IgD-negative memory B cell (primary cell): Measurements from ENCODE around the gene PTK7. TPM values are rescaled to one million over a fixed set of nuclear protein-coding genes. Genes with fewer than 3 reads are reported as not detected.

Experiments used
- H3K27ac Mint-ChIP-seq, 3 donors: one replicate each; pipeline ENCODE4 v1.8.0; 2020 to 2022; ENCODE audit warnings: mild to moderate bottlenecking in 3 of 3, mixed read lengths in 3 of 3, moderate library complexity in 1 of 3
- H3K27me3 Mint-ChIP-seq: one replicate; pipeline ENCODE4 v1.8.0; 2021; ENCODE audit warnings: mixed read lengths
- H3K36me3 Mint-ChIP-seq: one replicate; pipeline ENCODE4 v1.8.0; 2020; ENCODE audit warnings: mild to moderate bottlenecking, mixed read lengths
- H3K4me1 Mint-ChIP-seq, 3 donors: one replicate each; pipeline ENCODE4 v1.8.0; 2020 to 2022; ENCODE audit warnings: mixed read lengths in 3 of 3, mild to moderate bottlenecking in 1 of 3
- H3K4me3 Mint-ChIP-seq, 4 donors: one replicate each; pipeline ENCODE4 v1.8.0; 2020 to 2022; ENCODE audit warnings: mild to moderate bottlenecking in 4 of 4, mixed read lengths in 4 of 4, moderate library complexity in 3 of 4
- H3K9me3 Mint-ChIP-seq, 3 donors: one replicate each; pipeline ENCODE4 v1.8.0; 2020 to 2021; ENCODE audit warnings: mixed read lengths in 3 of 3, mild to moderate bottlenecking in 1 of 3
- polyA plus RNA-seq: library from polyadenylated mRNA; unstranded; fragments of 300-500 nt; fragmentation: Illumina TruSeq; gene quantifications from one replicate; pipeline ENCODE4 v1.2.3, GENCODE V29; 2021

Gene PTK7
- polyA plus RNA-seq, 1 donor from 2014 or later: not detected

GRCh38 chr6:43193929-43194328, 117.8 kb downstream of the PTK7 start:
- Mint-ChIP-seq H3K4me1 (peaks cover 0 to 7% (median 4%) of the 10 kb centered on the region in 3 donors), H3K27me3 (no peaks in the 10 kb centered on the region), H3K36me3 (peaks cover 11% of the 10 kb centered on the region), H3K4me3 (no peak overlapping the region), H3K9me3 (no peaks in the 10 kb centered on the region), H3K27ac (no peak overlapping the region)

GRCh38 chr6:43196337-43196736, 120.2 kb downstream of the PTK7 start:
- H3K9me3 Mint-ChIP-seq: no peaks in the 10 kb centered on the region
- no peak overlapping the region for H3K4me3 Mint-ChIP-seq
- peaks cover 8% of the 10 kb centered on the region for H3K36me3 Mint-ChIP-seq
- no peaks in the 10 kb centered on the region for H3K27me3 Mint-ChIP-seq
- no peak overlapping the region for H3K27ac Mint-ChIP-seq
- peaks cover 0 to 2% (median 0%) of the 10 kb centered on the region in 3 donors for H3K4me1 Mint-ChIP-seq

GRCh38 chr6:43199912-43200311, 123.8 kb downstream of the PTK7 start:
- peaks cover 4% of the 10 kb centered on the region for H3K36me3 Mint-ChIP-seq
- peaks cover 0 to 2% (median 0%) of the 10 kb centered on the region in 3 donors for H3K4me1 Mint-ChIP-seq
- no peak overlapping the region for H3K27ac Mint-ChIP-seq

GRCh38 chr6:43200541-43200940, 124.4 kb downstream of the PTK7 start:
- Mint-ChIP-seq H3K4me3 (no peak overlapping the region), H3K36me3 (peaks cover 4% of the 10 kb centered on the region), H3K9me3 (no peaks in the 10 kb centered on the region), H3K27me3 (no peaks in the 10 kb centered on the region), H3K4me1 (peaks cover 0 to 2% (median 0%) of the 10 kb centered on the region in 3 donors), H3K27ac (no peak overlapping the region)

More at GRCh38 chr6:43199912-43200311, 123.8 kb downstream of the PTK7 start:
- Mint-ChIP-seq H3K9me3 (no peaks in the 10 kb centered on the region), H3K4me3 (no peak overlapping the region), H3K27me3 (no peaks in the 10 kb centered on the region)

GRCh38 chr6:43202451-43202850, 126.3 kb downstream of the PTK7 start:
- H3K27me3 Mint-ChIP-seq: no peaks in the 10 kb centered on the region
- H3K27ac Mint-ChIP-seq: peak overlapping the region in 1 of 3 donors; percentile 79
- no peaks in the 10 kb centered on the region for H3K9me3 Mint-ChIP-seq
- H3K4me3 Mint-ChIP-seq: no peak overlapping the region
- no peaks in the 10 kb centered on the region for H3K36me3 Mint-ChIP-seq
- H3K4me1 Mint-ChIP-seq: no peaks in the 10 kb centered on the region

GRCh38 chr6:43203029-43203717, 127.1 kb downstream of the PTK7 start:
- Mint-ChIP-seq H3K36me3 (no peaks in the 10 kb centered on the region), H3K9me3 (no peaks in the 10 kb centered on the region), H3K27me3 (no peaks in the 10 kb centered on the region), H3K27ac (no peak overlapping the region), H3K4me3 (no peak overlapping the region), H3K4me1 (no peaks in the 10 kb centered on the region)

- Mint-ChIP-seq H3K27me3 (no peaks in the 10 kb centered on the region), H3K4me3 (no peak overlapping the region), H3K27ac (no peak overlapping the region), H3K36me3 (no peaks in the 10 kb centered on the region), H3K9me3 (no peaks in the 10 kb centered on the region), H3K4me1 (no peaks in the 10 kb centered on the region)
These were observed 127.6 kb downstream of the PTK7 start for GRCh38 chr6:43203718-43204095.

GRCh38 chr6:43204271-43205105, 128.4 kb downstream of the PTK7 start:
- H3K27ac Mint-ChIP-seq: no peak overlapping the region
- H3K4me3 Mint-ChIP-seq: no peak overlapping the region
- H3K4me1 Mint-ChIP-seq: no peaks in the 10 kb centered on the region
- no peaks in the 10 kb centered on the region for H3K27me3 Mint-ChIP-seq
- H3K36me3 Mint-ChIP-seq: no peaks in the 10 kb centered on the region
- no peaks in the 10 kb centered on the region for H3K9me3 Mint-ChIP-seq

GRCh38 chr6:43205849-43206248, 129.7 kb downstream of the PTK7 start:
- Mint-ChIP-seq H3K4me3 (peak overlapping the region in 1 of 4 donors; percentile 65), H3K9me3 (no peaks in the 10 kb centered on the region), H3K4me1 (no peaks in the 10 kb centered on the region), H3K27ac (no peak overlapping the region), H3K36me3 (peaks cover 2% of the 10 kb centered on the region), H3K27me3 (no peaks in the 10 kb centered on the region)

- no peaks in the 10 kb centered on the region for H3K9me3 Mint-ChIP-seq
- peaks cover 2% of the 10 kb centered on the region for H3K36me3 Mint-ChIP-seq
- peak overlapping the region in 1 of 3 donors; percentile 12 for H3K27ac Mint-ChIP-seq
- H3K4me3 Mint-ChIP-seq: no peak overlapping the region
- no peaks in the 10 kb centered on the region for H3K4me1 Mint-ChIP-seq
- H3K27me3 Mint-ChIP-seq: no peaks in the 10 kb centered on the region
These were observed 131.2 kb downstream of the PTK7 start for GRCh38 chr6:43207286-43207685.

Other genes with a start within 250 kb of the PTK7 start
- gene RPL7L1, start 196.7 kb upstream of the PTK7 start, polyA plus RNA-seq: 72.3 TPM
- 1.0 TPM for gene PTCRA, start 160.3 kb upstream of the PTK7 start, polyA plus RNA-seq
- gene CNPY3, start 146.8 kb upstream of the PTK7 start, polyA plus RNA-seq: 272 TPM
- 1.2 TPM for gene GNMT, start 115.6 kb upstream of the PTK7 start, polyA plus RNA-seq
- gene PEX6, start 97.1 kb upstream of the PTK7 start, polyA plus RNA-seq: 12.7 TPM
- gene PPP2R5D, start 91.7 kb upstream of the PTK7 start, polyA plus RNA-seq: 17.5 TPM
- gene MEA1, start 62.4 kb upstream of the PTK7 start, polyA plus RNA-seq: 76.3 TPM
- 60.3 TPM for gene KLHDC3, start 62.1 kb upstream of the PTK7 start, polyA plus RNA-seq
- gene RRP36, start 54.7 kb upstream of the PTK7 start, polyA plus RNA-seq: 54.8 TPM
- gene CUL7, start 22.5 kb upstream of the PTK7 start, polyA plus RNA-seq: 5.3 TPM
- gene MRPL2, start 16.9 kb upstream of the PTK7 start, polyA plus RNA-seq: 50.5 TPM
- gene KLC4, start 16.7 kb upstream of the PTK7 start, polyA plus RNA-seq: 10.2 TPM
- gene SRF, start 95.0 kb downstream of the PTK7 start, polyA plus RNA-seq: 5.0 TPM
- 13.1 TPM for gene CUL9, start 105.9 kb downstream of the PTK7 start, polyA plus RNA-seq
- gene DNPH1, start 153.2 kb downstream of the PTK7 start, polyA plus RNA-seq: 125 TPM
- 0.04 TPM for gene TTBK1, start 167.2 kb downstream of the PTK7 start, polyA plus RNA-seq
- gene SLC22A7, start 221.9 kb downstream of the PTK7 start, polyA plus RNA-seq: not detected
- gene CRIP3, start 232.5 kb downstream of the PTK7 start, polyA plus RNA-seq: 2.9 TPM